Measurements from ENCODE around the gene SERPINB2. TPM values are rescaled to one million over a fixed set of nuclear protein-coding genes. Genes with fewer than 3 reads are reported as not detected.
"Not testable (repeated sequence)": the region's sequence is repeated elsewhere in the genome, so short reads cannot be mapped to it uniquely, and the experiment has no call there.

Gene SERPINB2
- total RNA-seq, 2 donors from 2014 or later = 0.29 TPM; not detected in 1

GRCh38 chr18:63917817-63918216, 30.3 kb downstream of the SERPINB2 start:
- no peaks in the 10 kb centered on the region for H3K9me3 ChIP-seq
- H3K27ac ChIP-seq = no peak overlapping the region
- H3K4me1 ChIP-seq = no peaks in the 10 kb centered on the region
- no peak overlapping the region for H3K4me3 ChIP-seq
- no peaks in the 10 kb centered on the region for H3K27me3 ChIP-seq
- no peak overlapping the region for H3K9ac ChIP-seq (ENCODE audit: low read depth in 2 of 2, low read length in 2 of 2)
- no peak for TF ChIP-seq CTCF (IDR thresholded peaks at IDR 0.05)
- intact Hi-C loops (cut with DNase I) = no loop called here
- no peaks in the 10 kb centered on the region for H3K36me3 ChIP-seq
- DNase-seq = no peak

- no peak for DNase-seq
- no peak for TF ChIP-seq CTCF (IDR thresholded peaks at IDR 0.05)
- H3K27me3 ChIP-seq = no peaks in the 10 kb centered on the region
- intact Hi-C loops (cut with DNase I) = no loop called here
- no peaks in the 10 kb centered on the region for H3K36me3 ChIP-seq
- no peak overlapping the region for H3K9ac ChIP-seq (ENCODE audit: low read depth in 2 of 2, low read length in 2 of 2)
- no peaks in the 10 kb centered on the region for H3K4me1 ChIP-seq
- no peak overlapping the region for H3K27ac ChIP-seq
- H3K4me3 ChIP-seq = no peak overlapping the region
- H3K9me3 ChIP-seq = no peaks in the 10 kb centered on the region
Observed at GRCh38 chr18:63922049-63922448, 34.5 kb downstream of the SERPINB2 start.

GRCh38 chr18:63924551-63924950, 37.0 kb downstream of the SERPINB2 start:
- intact Hi-C loops (cut with DNase I) = no loop called here
- Histone ChIP-seq H3K4me1 (no peaks in the 10 kb centered on the region), H3K9ac (ENCODE audit: low read depth in 2 of 2, low read length in 2 of 2) (no peak overlapping the region), H3K9me3 (no peaks in the 10 kb centered on the region), H3K4me3 (no peak overlapping the region), H3K36me3 (no peaks in the 10 kb centered on the region), H3K27ac (no peak overlapping the region), H3K27me3 (no peaks in the 10 kb centered on the region)
- no peak for TF ChIP-seq CTCF (IDR thresholded peaks at IDR 0.05)
- no peak for DNase-seq

GRCh38 chr18:63928331-63928730, 40.8 kb downstream of the SERPINB2 start:
- no peak overlapping the region for H3K9ac ChIP-seq (ENCODE audit: low read depth in 2 of 2, low read length in 2 of 2)
- no peak for DNase-seq
- no peak overlapping the region for H3K4me3 ChIP-seq
- H3K9me3 ChIP-seq = no peaks in the 10 kb centered on the region
- H3K36me3 ChIP-seq = no peaks in the 10 kb centered on the region
- no peaks in the 10 kb centered on the region for H3K27me3 ChIP-seq
- no peaks in the 10 kb centered on the region for H3K4me1 ChIP-seq
- no peak overlapping the region for H3K27ac ChIP-seq
- TF ChIP-seq CTCF (IDR thresholded peaks at IDR 0.05) = no peak
- intact Hi-C loops (cut with DNase I) = no loop called here

- H3K9me3 ChIP-seq; intact Hi-C loops (cut with DNase I); H3K27me3 ChIP-seq; H3K4me3 ChIP-seq; H3K36me3 ChIP-seq; H3K27ac ChIP-seq; H3K9ac ChIP-seq (ENCODE audit: low read depth in 2 of 2, low read length in 2 of 2); DNase-seq; H3K4me1 ChIP-seq: not testable (repeated sequence)
Observed at GRCh38 chr18:63929369-63929768, 41.9 kb downstream of the SERPINB2 start.

- Histone ChIP-seq H3K9ac (ENCODE audit: low read depth in 2 of 2, low read length in 2 of 2) (no peak overlapping the region), H3K36me3 (no peaks in the 10 kb centered on the region), H3K9me3 (no peaks in the 10 kb centered on the region), H3K4me1 (no peaks in the 10 kb centered on the region), H3K4me3 (no peak overlapping the region), H3K27ac (no peak overlapping the region), H3K27me3 (no peaks in the 10 kb centered on the region)
- no peak for TF ChIP-seq CTCF (IDR thresholded peaks at IDR 0.05)
- intact Hi-C loops (cut with DNase I) = loop anchor here (10.0 kb wide), 1 partner anchor 416 kb away; no protein-coding TSS in a partner anchor
- DNase-seq = no peak
Observed at GRCh38 chr18:63930773-63931354, 43.4 kb downstream of the SERPINB2 start.
